Measurements from ENCODE around the gene CYTH3.

GRCh38 chr7:6234384-6234783 lies 38.0 kb downstream of the CYTH3 start:
- TF ChIP-seq CTCF (IDR thresholded peaks at IDR 0.05; ENCODE audit: insufficient read depth, low read length) = no peak
- TF ChIP-seq POLR2AphosphoS5 (IDR thresholded peaks at IDR 0.05; ENCODE audit: low read depth) = no peak
- TF ChIP-seq REST (IDR thresholded peaks at IDR 0.05; ENCODE audit: insufficient replicate concordance, low read depth) = no peak
- TF ChIP-seq GABPA (IDR thresholded peaks at IDR 0.05; ENCODE audit: low read depth) = no peak
- no peak for TF ChIP-seq SPI1 (IDR thresholded peaks at IDR 0.05; ENCODE audit: borderline replicate concordance, low read depth)

All from HL-60 (cell line).